Hematopoietic multipotent progenitor cell (in vitro differentiated cells): ENCODE results near the gene TMEM114. TPM values are rescaled to one million over a fixed set of nuclear protein-coding genes. Genes with fewer than 3 reads are reported as not detected.

Experiments
- DNase-seq, 3 donors: peaks; one replicate each; pipeline ENCODE4 v3.0.0-alpha.2; 2011 to 2015; ENCODE audit warnings: low read depth in 2 of 3, low spot score in 2 of 3
- total RNA-seq: library from RNA; depleted of rRNA; stranded (reverse); fragments of >200 nt; gene quantifications from one replicate; pipeline ENCODE4 v1.2.3, GENCODE V29; 2012

TMEM114 gene
- total RNA-seq, 1 donor: not detected

GRCh38 chr16:8551388-8552332 is 38.7 kb downstream of the TMEM114 start:
- DNase-seq: no peak

GRCh38 chr16:8550728-8551387 is 39.5 kb downstream of the TMEM114 start:
- no peak for DNase-seq

- no peak for DNase-seq
These were observed 40.4 kb downstream of the TMEM114 start for GRCh38 chr16:8549843-8550412.

GRCh38 chr16:8548166-8548565 is 42.1 kb downstream of the TMEM114 start:
- no peak for DNase-seq

GRCh38 chr16:8547762-8548161 is 42.5 kb downstream of the TMEM114 start:
- no peak for DNase-seq

GRCh38 chr16:8544406-8544805 is 45.9 kb downstream of the TMEM114 start:
- no peak for DNase-seq

- no peak for DNase-seq
These were observed 47.1 kb downstream of the TMEM114 start for GRCh38 chr16:8543258-8543657.

- no peak for DNase-seq
These were observed 47.9 kb downstream of the TMEM114 start for GRCh38 chr16:8542393-8542792.

GRCh38 chr16:8541868-8542267 is 48.4 kb downstream of the TMEM114 start:
- DNase-seq: no peak

- no peak for DNase-seq
These were observed 52.5 kb downstream of the TMEM114 start for GRCh38 chr16:8537691-8538342.

GRCh38 chr16:8533509-8533908 is 56.8 kb downstream of the TMEM114 start:
- no peak for DNase-seq

- no peak for DNase-seq
These were observed 59.4 kb downstream of the TMEM114 start for GRCh38 chr16:8530752-8531384.

- DNase-seq: no peak
These were observed 61.8 kb downstream of the TMEM114 start for GRCh38 chr16:8528471-8528870.

GRCh38 chr16:8523932-8524331 is 66.4 kb downstream of the TMEM114 start:
- DNase-seq: no peak

- no peak for DNase-seq
These were observed 67.6 kb downstream of the TMEM114 start for GRCh38 chr16:8522757-8523156.

GRCh38 chr16:8519643-8520042 is 70.7 kb downstream of the TMEM114 start:
- DNase-seq: no peak

Other genes with a start within 250 kb of the TMEM114 start
- 35.8 TPM for gene METTL22, start 31.2 kb upstream of the TMEM114 start, total RNA-seq
- 7.5 TPM for gene ABAT, start 84.1 kb upstream of the TMEM114 start, total RNA-seq
- gene TMEM186, start 207.1 kb upstream of the TMEM114 start, total RNA-seq: 6.5 TPM
- 8.9 TPM for gene PMM2, start 207.3 kb upstream of the TMEM114 start, total RNA-seq